ENCODE results near the gene MAP4K4.

DNA sequence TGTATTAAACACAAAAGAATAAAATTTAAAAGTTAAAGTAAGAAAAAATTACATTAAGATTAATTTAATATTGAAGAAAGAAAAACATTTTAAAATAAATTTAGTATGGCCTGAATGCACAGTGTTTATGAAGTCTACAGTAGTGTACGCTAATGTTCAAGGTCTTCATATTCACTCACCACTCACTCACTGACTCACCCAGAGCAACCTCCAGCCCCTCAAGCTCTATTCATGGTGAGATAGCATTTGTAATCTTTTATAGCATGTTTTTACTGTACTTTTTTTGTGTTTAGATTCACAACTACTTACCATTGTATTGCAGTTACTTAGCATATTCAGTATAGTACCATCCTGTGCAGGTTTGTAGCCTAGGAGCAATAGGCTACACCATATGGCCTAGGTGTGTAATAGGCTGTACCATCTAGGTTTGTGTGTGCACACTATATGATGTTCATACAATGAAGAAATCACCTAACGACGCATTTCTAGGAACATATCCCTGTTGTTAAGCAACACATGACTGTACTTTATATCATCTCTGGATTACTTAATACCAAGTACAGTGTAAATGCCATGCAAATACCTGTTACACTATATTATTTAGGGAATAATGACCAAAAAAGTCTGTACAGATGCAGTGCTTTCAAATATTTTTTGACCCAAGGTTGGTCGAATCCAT lies 150.3 kb downstream of the MAP4K4 start:
- TF ChIP-seq CTCF (optimal IDR thresholded peaks at IDR 0.05 in 1 of 3, IDR thresholded peaks at IDR 0.05 in 1 of 3, conservative IDR thresholded peaks at IDR 0.05 in 1 of 3; ENCODE audit: extremely low read depth in 1 of 3, insufficient read depth in 2 of 3, low read length in 3 of 3), result no peak
- TF ChIP-seq EZH2 (IDR thresholded peaks at IDR 0.05; ENCODE audit: low read length), result no peak
